Astrocyte of the cerebellum (primary cell): ENCODE results near the gene SDE2.
"Not testable (repeated sequence)": the region's sequence is repeated elsewhere in the genome, so short reads cannot be mapped to it uniquely, and the experiment has no call there.

Experiments used
- DNase-seq: peaks from one replicate; pipeline ENCODE4 v3.0.0-alpha.2; 2011; ENCODE audit warnings: low read depth
- H3K4me3 ChIP-seq: 2 replicates; pipeline ENCODE4 v1.5.1; 2011; ENCODE audit warnings: mild to moderate bottlenecking, low read depth, low read length, moderate library complexity
- CTCF ChIP-seq: IDR thresholded peaks from 2 replicates; pipeline ENCODE4 v1.5.1; 2012; ENCODE audit warnings: low read length, low read depth, moderate library complexity, mild to moderate bottlenecking; ENCODE audit errors: missing control alignments
- in situ Hi-C: cut with HindIII; loops from 2 replicates; pipeline ENCODE4 v1.10.0; 2017; ENCODE audit warnings: low sequenced_read_pairs

The SDE2 gene

GRCh38 chr1:225980005-225980836, 18.9 kb downstream of the SDE2 start:
- no peak overlapping the region for H3K4me3 ChIP-seq
- in situ Hi-C loops = loop anchor here (25.0 kb wide), 1 partner anchor 518 kb away; no protein-coding TSS in a partner anchor
- no peak for DNase-seq
- TF ChIP-seq CTCF = no peak

GRCh38 chr1:225979421-225979820, 19.7 kb downstream of the SDE2 start:
- TF ChIP-seq CTCF = no peak
- no peak overlapping the region for H3K4me3 ChIP-seq
- DNase-seq = no peak
- in situ Hi-C loops = loop anchor here (25.0 kb wide), 1 partner anchor 517 kb away; no protein-coding TSS in a partner anchor

GRCh38 chr1:225977937-225978748, 21.0 kb downstream of the SDE2 start:
- no peak for DNase-seq
- in situ Hi-C loops = loop anchor here (25.0 kb wide), 1 partner anchor 516 kb away; no protein-coding TSS in a partner anchor
- no peak overlapping the region for H3K4me3 ChIP-seq
- TF ChIP-seq CTCF = no peak

- H3K4me3 ChIP-seq, DNase-seq: not testable (repeated sequence)
- in situ Hi-C loops = loop anchor here (25.0 kb wide), 1 partner anchor 513 kb away; no protein-coding TSS in a partner anchor
Measured at GRCh38 chr1:225975146-225975545, 24.0 kb downstream of the SDE2 start.

GRCh38 chr1:225974454-225974853, 24.7 kb downstream of the SDE2 start:
- no peak overlapping the region for H3K4me3 ChIP-seq
- no peak for TF ChIP-seq CTCF
- no peak for DNase-seq
- in situ Hi-C loops = no loop called here

GRCh38 chr1:225973158-225973557, 26.0 kb downstream of the SDE2 start:
- DNase-seq = no peak
- TF ChIP-seq CTCF = no peak
- in situ Hi-C loops = no loop called here
- no peak overlapping the region for H3K4me3 ChIP-seq
